Adrenal gland (tissue), 12 donors: ENCODE results near the gene TRIM40. TPM values are rescaled to one million over a fixed set of nuclear protein-coding genes. Genes with fewer than 3 reads are reported as not detected.

Experiments used
- DNase-seq, 7 donors: peaks; one replicate each; pipeline ENCODE4 v3.0.0-alpha.2; 2019 to 2020
- H3K27ac ChIP-seq, 5 donors: fragments of 200-600 bp; sonication (generic) in 4 of 5; 1 replicate in 3 of 5; 2 replicates in 2 of 5; pipeline versions ENCODE4 v1.5.1 to v1.8.0; 2016 to 2020; ENCODE audit warnings: mild to moderate bottlenecking in 1 of 5
- H3K27me3 ChIP-seq: fragments of 200-600 bp; 2 replicates; pipeline ENCODE4 v1.8.0; 2021
- H3K36me3 ChIP-seq, 2 donors: fragments of 200-600 bp; replicated peaks in 1 of 2; 1 replicate in 1 of 2; 2 replicates in 1 of 2; pipeline versions ENCODE4 v1.5.1 to v1.8.0; 2018 to 2022
- H3K4me1 ChIP-seq, 2 donors: fragments of 200-600 bp; replicated peaks in 1 of 2; 1 replicate in 1 of 2; 2 replicates in 1 of 2; pipeline versions ENCODE4 v1.5.1 to v1.8.0; 2018 to 2021
- H3K4me3 ChIP-seq, 4 donors: fragments of 200-600 bp; sonication (generic) in 3 of 4; one replicate each; pipeline ENCODE4 v1.5.1; 2016 to 2018
- H3K9me3 ChIP-seq, 3 donors: fragments of 200-600 bp; sonication (generic) in 1 of 3; replicated peaks in 1 of 3; 1 replicate in 2 of 3; 2 replicates in 1 of 3; pipeline versions ENCODE4 v1.5.1 to v1.8.0; 2016 to 2021
- CTCF ChIP-seq, 6 experiments: fragments of 450-650 bp in 4 of 6; fragments of 200-600 bp in 2 of 6; sonication (generic) in 1 of 6; IDR thresholded peaks; 1 replicate in 5 of 6; 2 replicates in 1 of 6; pipeline versions ENCODE4 v1.5.1 to v1.8.0; 2016 to 2021; ENCODE audit warnings: antibody characterized with exemption in 6 of 6, mild to moderate bottlenecking in 2 of 6, moderate library complexity in 1 of 6
- POLR2A ChIP-seq, 2 donors: fragments of 450-650 bp; IDR thresholded peaks; one replicate each; pipeline ENCODE4 v1.6.1; 2017; ENCODE audit warnings: antibody characterized with exemption in 2 of 2, mild to moderate bottlenecking in 2 of 2, moderate library complexity in 1 of 2
- WGBS, 4 donors: extraction: QIAGEN DNeasy Blood & Tissue Kit in 2 of 4; methylation state at CpG; one replicate each; pipeline versions ENCODE4 v1.1.5 to v1.1.7; 2013 to 2017; 5-methylcytosine and 5-hydroxymethylcytosine counted together
- intact Hi-C, 2 donors: fragments of 100-400 bp; cut with DNase I; formaldehyde crosslinking; loops; one replicate each; pipeline versions ENCODE4 v1.14.1 to v1.15.0; 2022 to 2023
- polyA plus RNA-seq, 3 donors: library from polyadenylated mRNA; stranded (reverse); fragments of 200-250 nt in 2 of 3; fragments of 350-450 nt in 1 of 3; fragmentation: Illumina TruSeq in 1 of 3; extraction: RNeasy Lipid Tissue Mini Kit (QIAGEN cat#74804) in 1 of 3; gene quantifications; one replicate each; pipeline ENCODE4 v1.2.3, GENCODE V29; 2013 to 2014
- total RNA-seq, 9 donors: library from RNA; depleted of rRNA in 4 of 9; stranded (reverse); fragments of >200 nt in 4 of 9; fragments of 120-200 nt in 1 of 9; fragmentation: NEBNext Ultra II Directional in 1 of 9; extraction: Animal tissue kit (Norgen Biotek cat#: 25700) in 1 of 9; gene quantifications; one replicate each; pipeline versions ENCODE4 v1.1.0 to v1.2.4, GENCODE V29; 2013 to 2023
- donor health status: healthy with polysubstance abuse.
- donor health status: Bipolar disorder and iron deficiency.
- donor health status: DM: yes; HTN: yes; CAD: no.
- donor health status: DM: no; HTN: no; CAD: no.
- donor health status: DM: no; HTN: no; CAD: no.
- donor health status: DM: yes; HTN: yes; CAD: no.

TRIM40 gene
- total and polyA plus RNA-seq, 12 donors, result 0.11 to 0.16 TPM; not detected in 10

- no peak overlapping the region for H3K4me3 ChIP-seq
- peaks cover 8% of the 10 kb centered on the region for H3K27me3 ChIP-seq
- H3K36me3 ChIP-seq, result no peaks in the 10 kb centered on the region
- no peaks in the 10 kb centered on the region for H3K4me1 ChIP-seq
- no peak overlapping the region for H3K27ac ChIP-seq
- TF ChIP-seq POLR2A (IDR thresholded peaks at IDR 0.05) (no peak), CTCF (IDR thresholded peaks at IDR 0.05) (no peak)
- WGBS, 4 donors, result 67 to 94% (median 76%) methylated on average over 3 of the region's 3 CpGs
- intact Hi-C loops, result no loop called here
- H3K9me3 ChIP-seq, result no peaks in the 10 kb centered on the region
- no peak for DNase-seq
Observed at GRCh38 chr6:30152910-30153610, 17.1 kb downstream of the TRIM40 start.

- Histone ChIP-seq H3K27me3 (peaks cover 8% of the 10 kb centered on the region), H3K9me3 (no peaks in the 10 kb centered on the region), H3K4me1 (no peaks in the 10 kb centered on the region), H3K4me3 (no peak overlapping the region), H3K36me3 (no peaks in the 10 kb centered on the region), H3K27ac (no peak overlapping the region)
- intact Hi-C loops, result no loop called here
- no peak for DNase-seq
- WGBS, 4 donors, result 77 to 93% (median 81%) methylated on average over 4 to 17 of the region's 17 CpGs
- TF ChIP-seq CTCF (IDR thresholded peaks at IDR 0.05), result no peak
- TF ChIP-seq POLR2A (IDR thresholded peaks at IDR 0.05), result no peak
Observed at GRCh38 chr6:30154061-30154460, 18.1 kb downstream of the TRIM40 start.

- Histone ChIP-seq H3K4me3 (no peak overlapping the region), H3K27me3 (peaks cover 10% of the 10 kb centered on the region), H3K9me3 (no peaks in the 10 kb centered on the region), H3K4me1 (no peaks in the 10 kb centered on the region), H3K27ac (no peak overlapping the region), H3K36me3 (no peaks in the 10 kb centered on the region)
- DNase-seq, result peak in 3 of 7 donors; percentile 27 to 30 (median 29)
- intact Hi-C loops, result no loop called here
- TF ChIP-seq POLR2A (IDR thresholded peaks at IDR 0.05) (no peak), CTCF (IDR thresholded peaks at IDR 0.05) (no peak)
- 42 to 67% (median 56%) methylated on average over 11 to 12 of the region's 12 CpGs for WGBS, 4 donors
Observed at GRCh38 chr6:30154709-30155519, 19.0 kb downstream of the TRIM40 start.

GRCh38 chr6:30155520-30156261 is 19.8 kb downstream of the TRIM40 start:
- Histone ChIP-seq H3K27ac (no peak overlapping the region), H3K27me3 (peaks cover 13% of the 10 kb centered on the region), H3K4me3 (no peak overlapping the region), H3K4me1 (no peaks in the 10 kb centered on the region), H3K9me3 (no peaks in the 10 kb centered on the region), H3K36me3 (no peaks in the 10 kb centered on the region)
- WGBS, 4 donors, result 87 to 92% (median 91%) methylated on average over 2 of the region's 2 CpGs
- intact Hi-C loops, result no loop called here
- TF ChIP-seq CTCF (IDR thresholded peaks at IDR 0.05) (no peak), POLR2A (IDR thresholded peaks at IDR 0.05) (no peak)
- no peak for DNase-seq
